GM13976 (cell line): ENCODE data around the gene PYDC2.

ENCODE experiments used
- DNase-seq: peaks from one replicate; pipeline ENCODE4 v3.0.0; 2012; ENCODE audit warnings: low spot score
- in situ Hi-C: fragments of 300-500 bp; cut with MboI; formaldehyde crosslinking; loops from one replicate; pipeline ENCODE4 v1.12.0; 2022; ENCODE audit warnings: low sequenced_read_pairs, mixed read lengths, inconsistent platforms; ENCODE audit not compliant: unreplicated experiment
- TF ChIP-seq, protein P1 (sequence below): IDR thresholded peaks from 2 replicates; pipeline ENCODE4 v1.5.1; 2012; ENCODE audit warnings: borderline replicate concordance, mild to moderate bottlenecking; ENCODE audit not compliant: insufficient read depth; ENCODE audit errors: extremely low read depth, missing control alignments, control extremely low read depth

PYDC2 gene

GRCh38 chr3:191424881-191425280, 36.1 kb upstream of the PYDC2 start:
- TF ChIP-seq, protein P1, sequence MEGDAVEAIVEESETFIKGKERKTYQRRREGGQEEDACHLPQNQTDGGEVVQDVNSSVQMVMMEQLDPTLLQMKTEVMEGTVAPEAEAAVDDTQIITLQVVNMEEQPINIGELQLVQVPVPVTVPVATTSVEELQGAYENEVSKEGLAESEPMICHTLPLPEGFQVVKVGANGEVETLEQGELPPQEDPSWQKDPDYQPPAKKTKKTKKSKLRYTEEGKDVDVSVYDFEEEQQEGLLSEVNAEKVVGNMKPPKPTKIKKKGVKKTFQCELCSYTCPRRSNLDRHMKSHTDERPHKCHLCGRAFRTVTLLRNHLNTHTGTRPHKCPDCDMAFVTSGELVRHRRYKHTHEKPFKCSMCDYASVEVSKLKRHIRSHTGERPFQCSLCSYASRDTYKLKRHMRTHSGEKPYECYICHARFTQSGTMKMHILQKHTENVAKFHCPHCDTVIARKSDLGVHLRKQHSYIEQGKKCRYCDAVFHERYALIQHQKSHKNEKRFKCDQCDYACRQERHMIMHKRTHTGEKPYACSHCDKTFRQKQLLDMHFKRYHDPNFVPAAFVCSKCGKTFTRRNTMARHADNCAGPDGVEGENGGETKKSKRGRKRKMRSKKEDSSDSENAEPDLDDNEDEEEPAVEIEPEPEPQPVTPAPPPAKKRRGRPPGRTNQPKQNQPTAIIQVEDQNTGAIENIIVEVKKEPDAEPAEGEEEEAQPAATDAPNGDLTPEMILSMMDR, result no peak
- in situ Hi-C loops, result no loop called here
- no peak for DNase-seq

DNA sequence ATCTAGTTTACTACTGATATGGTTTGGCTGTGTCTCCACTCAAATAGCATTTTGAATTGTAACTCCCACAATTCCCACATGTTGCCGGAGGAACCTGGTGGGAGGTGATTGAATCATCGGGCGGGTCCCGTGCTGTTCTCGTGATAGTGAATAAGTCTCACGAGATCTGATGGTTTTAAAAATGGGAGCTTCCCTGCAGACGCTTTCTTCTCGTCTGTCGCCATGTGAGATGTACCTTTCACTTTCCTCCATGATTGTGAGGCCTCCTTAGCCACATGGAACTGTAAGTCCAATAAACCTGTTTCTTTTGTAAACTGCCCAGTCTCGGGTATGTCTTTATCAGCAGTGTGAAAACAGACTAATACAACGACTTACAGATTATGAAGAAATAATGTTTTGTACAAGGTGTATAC, 35.6 kb upstream of the PYDC2 start:
- no peak for DNase-seq
- TF ChIP-seq, protein P1, result no peak
- in situ Hi-C loops, result no loop called here

DNA sequence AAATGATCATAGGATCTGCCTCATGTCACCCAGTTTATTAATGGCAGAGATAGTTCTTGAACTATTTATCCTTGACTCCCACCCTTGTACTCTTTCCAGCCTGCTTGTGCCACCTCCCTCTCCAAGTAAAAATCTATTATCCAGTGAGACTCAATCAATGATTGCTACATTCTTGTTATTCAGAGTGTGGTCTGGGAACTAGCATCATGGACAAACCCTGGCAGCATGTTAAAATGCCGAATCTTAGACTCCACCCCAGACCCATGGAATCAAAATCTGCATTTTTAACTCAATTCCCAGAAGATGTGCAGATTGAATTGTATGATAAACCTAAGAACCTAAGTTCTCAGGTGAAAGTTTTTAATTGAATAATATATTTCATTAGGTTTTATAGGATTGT, 34.7 kb upstream of the PYDC2 start:
- in situ Hi-C loops, result no loop called here
- TF ChIP-seq, protein P1, result no peak
- DNase-seq, result no peak

DNA sequence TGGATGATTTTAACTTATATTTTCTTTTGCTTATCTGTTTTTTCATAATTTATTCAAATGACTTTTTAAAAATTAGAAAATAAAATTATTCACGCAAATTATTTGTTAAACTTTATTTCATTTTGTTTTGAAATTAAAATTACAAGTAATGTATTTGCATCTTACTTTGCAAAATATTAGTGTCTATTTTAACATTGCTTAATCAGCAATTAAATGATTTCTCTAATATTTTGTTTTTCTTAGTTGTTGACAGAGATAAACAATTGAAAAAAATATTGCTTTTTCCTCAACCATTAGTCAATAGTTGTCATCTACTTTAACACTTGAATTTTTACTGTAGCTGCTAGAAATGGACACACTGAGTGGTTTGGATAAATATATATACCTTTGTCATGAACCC, 32.8 kb upstream of the PYDC2 start:
- TF ChIP-seq, protein P1, result no peak
- no peak for DNase-seq
- in situ Hi-C loops, result no loop called here

DNA sequence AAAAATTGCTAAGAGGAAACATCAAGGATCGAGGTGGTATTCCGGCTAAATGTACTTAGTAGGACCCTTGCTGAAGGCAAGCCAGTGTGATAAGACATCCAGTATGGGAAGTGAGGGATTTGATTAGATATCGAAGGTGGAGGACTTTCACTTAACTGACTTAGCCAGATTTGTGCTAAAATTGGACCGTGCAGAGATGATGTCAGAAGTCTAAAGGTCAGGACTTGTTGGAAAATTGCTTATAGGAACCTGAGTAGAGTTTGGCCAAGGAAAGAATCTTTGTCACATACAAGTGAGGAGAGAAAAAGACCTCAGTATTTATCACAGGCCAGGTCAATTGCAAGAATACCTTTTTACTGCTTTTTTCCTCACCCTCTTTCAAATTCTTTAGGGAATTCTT, 30.9 kb upstream of the PYDC2 start:
- DNase-seq, result no peak

GRCh38 chr3:191431160-191431822, 29.7 kb upstream of the PYDC2 start:
- no peak for DNase-seq
- in situ Hi-C loops, result no loop called here
- TF ChIP-seq, protein P1, result no peak

More for the DNA sequence above, 30.9 kb upstream of the PYDC2 start:
- in situ Hi-C loops, result no loop called here
- TF ChIP-seq, protein P1, result no peak
